GM04504 (cell line): Measurements from ENCODE around the gene TMEM273.
A peak's percentile ranks its signal among the peaks of the same experiment; 100 is the strongest.
"Not testable (repeated sequence)": the region's sequence is repeated elsewhere in the genome, so short reads cannot be mapped to it uniquely, and the experiment has no call there.

ENCODE experiments used
- DNase-seq: peaks from one replicate; pipeline ENCODE4 v3.0.0-alpha.2; 2012; ENCODE audit warnings: low read depth

TMEM273 gene

DNA sequence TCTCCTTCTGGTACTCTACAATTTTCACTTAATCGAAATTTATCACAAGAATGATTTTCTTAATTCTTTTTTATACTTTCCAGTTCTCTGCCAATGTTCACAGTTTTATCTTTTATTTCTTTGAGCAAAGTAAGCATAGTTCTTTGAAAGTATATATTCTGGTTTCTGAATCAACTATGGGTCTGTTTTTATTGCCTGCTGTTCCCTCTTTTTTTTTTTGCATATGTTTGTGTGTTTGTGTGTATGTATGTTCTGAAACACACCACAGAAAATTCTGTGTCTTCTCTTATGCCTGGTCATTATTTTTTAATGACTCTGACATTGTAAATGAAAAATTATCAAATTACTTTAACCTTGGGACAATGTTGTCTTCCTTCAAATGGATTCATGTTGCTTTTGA is 15.9 kb upstream of the TMEM273 start:
- DNase-seq, result no peak

- no peak for DNase-seq
These were observed 14.1 kb upstream of the TMEM273 start for GRCh38 chr10:49202266-49202665.

DNA sequence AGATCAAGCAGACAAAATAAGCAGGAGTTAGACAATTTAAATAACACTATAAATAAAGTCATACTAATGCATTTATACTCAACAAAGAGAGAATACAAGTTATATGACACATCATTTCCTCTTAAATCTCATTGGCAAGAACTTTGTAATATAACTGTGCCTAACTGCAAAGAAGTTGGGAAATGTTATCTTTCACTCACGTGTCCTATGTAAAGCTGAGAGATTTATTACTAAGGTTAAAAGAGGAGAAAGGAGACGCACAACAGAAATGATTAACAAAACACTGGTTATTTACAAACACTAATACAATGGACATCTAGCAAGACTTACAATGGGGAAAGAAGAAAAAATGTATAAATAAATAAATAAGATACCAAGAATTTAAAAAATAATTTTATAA is 12.7 kb upstream of the TMEM273 start:
- no peak for DNase-seq

GRCh38 chr10:49197171-49197570 is 9.0 kb upstream of the TMEM273 start:
- no peak for DNase-seq

DNA sequence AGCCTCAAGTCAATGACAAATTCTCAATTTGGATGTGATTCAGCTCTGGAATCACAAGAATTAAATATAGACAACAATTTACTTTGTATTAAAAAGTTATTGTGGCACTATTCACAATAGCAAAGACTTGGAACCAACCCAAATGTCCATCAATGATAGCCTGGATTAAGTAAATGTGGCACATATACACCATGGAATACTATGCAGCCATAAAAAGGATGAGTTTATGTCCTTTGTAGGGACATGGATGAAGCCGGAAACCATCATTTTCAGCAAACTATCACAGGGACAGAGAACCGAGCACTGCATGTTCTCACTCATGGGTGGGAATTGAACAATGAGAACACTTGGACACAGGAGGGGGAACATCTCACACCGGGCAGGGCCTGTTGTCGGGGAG is 7.7 kb upstream of the TMEM273 start:
- not testable (repeated sequence) for DNase-seq

- DNase-seq, result no peak
These were observed 6.2 kb upstream of the TMEM273 start for GRCh38 chr10:49194212-49194920.

GRCh38 chr10:49191349-49191748 is 3.2 kb upstream of the TMEM273 start:
- no peak for DNase-seq

- DNase-seq, result no peak
These were observed 1.2 kb upstream of the TMEM273 start for GRCh38 chr10:49189422-49189821.

DNA sequence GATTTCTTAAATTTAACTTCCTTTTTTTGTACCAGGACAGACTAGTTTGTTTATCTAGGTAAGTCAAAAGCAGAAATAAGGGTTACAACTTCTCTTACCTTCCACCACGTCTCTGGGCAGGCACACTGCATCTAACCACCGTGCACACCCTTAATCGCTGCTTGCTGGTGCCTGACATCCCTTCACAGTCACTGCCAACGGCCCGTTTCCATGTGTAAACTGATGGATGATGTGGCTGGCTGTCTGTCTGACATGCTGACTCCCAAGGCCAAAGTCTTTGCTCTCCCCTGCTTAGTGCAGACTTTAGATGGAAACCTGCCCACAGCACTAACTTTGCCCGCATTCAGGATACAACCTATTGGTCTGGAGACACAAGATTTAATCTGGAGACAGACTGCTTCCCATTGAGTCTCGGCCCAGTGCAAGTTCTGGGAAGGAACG is 1.1 kb downstream of the TMEM273 start:
- no peak for DNase-seq

- no peak for DNase-seq
These were observed 1.6 kb downstream of the TMEM273 start for GRCh38 chr10:49186613-49187012.

DNA sequence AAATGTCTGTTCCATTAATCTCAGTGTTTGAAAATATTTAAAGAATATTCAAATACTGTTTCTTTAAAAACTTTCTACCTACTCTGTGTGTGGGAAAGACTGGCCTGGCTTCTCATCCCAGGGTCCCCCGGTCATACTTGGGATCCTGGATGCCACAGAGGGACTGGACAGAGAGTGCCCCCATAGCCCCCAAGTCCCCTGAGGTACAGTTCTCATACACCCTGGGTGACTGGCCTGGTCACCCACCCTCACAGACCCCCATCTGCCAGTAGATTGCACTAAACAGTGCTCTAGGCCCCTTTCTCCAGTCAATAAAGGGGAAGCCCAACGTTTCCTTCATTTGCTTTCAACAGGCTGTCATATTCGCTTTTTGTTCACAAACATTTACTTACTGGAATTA is 3.0 kb downstream of the TMEM273 start:
- no peak for DNase-seq

GRCh38 chr10:49184642-49185111 is 3.5 kb downstream of the TMEM273 start:
- no peak for DNase-seq

- DNase-seq, result no peak
These were observed 4.3 kb downstream of the TMEM273 start for GRCh38 chr10:49183596-49184542.

DNA sequence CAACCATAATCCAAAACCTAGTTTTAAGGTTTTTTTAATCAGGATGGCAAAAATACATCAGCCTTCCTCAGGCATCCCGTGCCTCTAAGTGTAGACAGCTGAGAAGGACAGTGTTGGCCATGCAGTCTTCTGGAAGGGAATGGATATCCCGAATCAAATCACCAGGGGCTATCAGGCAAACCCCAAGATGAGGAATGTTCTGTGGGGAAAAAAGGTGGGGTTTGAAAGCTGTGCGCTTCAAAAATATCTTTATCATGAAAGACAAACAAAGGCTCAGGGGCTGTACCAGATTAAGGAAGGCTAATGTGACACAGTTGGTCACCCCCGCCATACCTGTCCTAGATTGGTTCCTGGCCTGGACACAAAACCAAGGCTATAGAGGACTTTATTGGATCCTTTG is 5.4 kb downstream of the TMEM273 start:
- DNase-seq, result no peak

- DNase-seq, result no peak
These were observed 7.7 kb downstream of the TMEM273 start for GRCh38 chr10:49180444-49180860.

GRCh38 chr10:49179699-49180443 is 8.3 kb downstream of the TMEM273 start:
- DNase-seq, result no peak

DNA sequence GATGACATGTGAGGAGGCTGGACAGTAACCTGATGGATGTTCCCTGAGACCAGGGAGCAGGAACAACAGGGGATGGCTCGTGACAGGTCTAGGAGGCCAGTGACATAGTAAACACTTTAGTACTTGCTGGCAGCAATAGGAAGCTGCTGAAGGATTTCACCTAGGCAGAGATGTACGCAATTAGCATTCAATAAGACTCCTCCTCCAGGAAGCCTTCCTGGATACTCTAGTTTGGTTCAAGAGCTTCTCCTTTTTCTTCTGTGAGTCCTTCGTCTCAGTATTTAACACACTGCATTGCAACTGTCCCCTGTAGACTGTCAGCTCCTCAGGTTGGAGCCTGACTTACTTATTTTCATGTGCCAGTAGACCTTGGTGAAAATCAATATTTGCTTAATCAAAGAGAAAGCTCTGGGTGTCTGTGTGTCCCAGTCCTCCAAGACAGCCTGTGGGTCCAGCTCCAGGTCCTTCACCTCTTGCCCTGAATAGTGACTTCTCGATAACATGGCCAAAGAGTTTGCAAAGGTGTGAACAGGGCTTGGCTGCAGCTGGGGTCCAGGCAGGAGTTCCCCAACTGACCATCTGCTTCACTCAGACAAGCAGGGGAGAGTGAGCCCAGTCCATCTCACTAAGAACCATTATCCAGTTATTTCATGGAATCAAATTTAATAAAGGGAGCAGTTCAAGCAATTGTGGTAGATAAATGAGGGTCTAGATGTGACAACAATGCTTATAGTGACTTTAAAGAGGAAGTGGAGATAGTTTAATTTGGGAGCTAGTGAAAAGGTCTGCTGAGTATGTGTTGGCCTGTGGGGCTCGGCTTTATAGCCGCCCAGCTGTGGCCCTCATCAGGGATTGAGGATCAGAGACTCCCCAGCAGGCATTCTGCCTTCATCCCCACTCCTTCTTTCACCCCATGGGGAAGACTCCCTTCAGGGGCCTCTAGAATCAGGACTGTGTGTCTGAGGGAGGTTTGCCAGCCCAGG is 9.4 kb downstream of the TMEM273 start:
- no peak for DNase-seq

DNA sequence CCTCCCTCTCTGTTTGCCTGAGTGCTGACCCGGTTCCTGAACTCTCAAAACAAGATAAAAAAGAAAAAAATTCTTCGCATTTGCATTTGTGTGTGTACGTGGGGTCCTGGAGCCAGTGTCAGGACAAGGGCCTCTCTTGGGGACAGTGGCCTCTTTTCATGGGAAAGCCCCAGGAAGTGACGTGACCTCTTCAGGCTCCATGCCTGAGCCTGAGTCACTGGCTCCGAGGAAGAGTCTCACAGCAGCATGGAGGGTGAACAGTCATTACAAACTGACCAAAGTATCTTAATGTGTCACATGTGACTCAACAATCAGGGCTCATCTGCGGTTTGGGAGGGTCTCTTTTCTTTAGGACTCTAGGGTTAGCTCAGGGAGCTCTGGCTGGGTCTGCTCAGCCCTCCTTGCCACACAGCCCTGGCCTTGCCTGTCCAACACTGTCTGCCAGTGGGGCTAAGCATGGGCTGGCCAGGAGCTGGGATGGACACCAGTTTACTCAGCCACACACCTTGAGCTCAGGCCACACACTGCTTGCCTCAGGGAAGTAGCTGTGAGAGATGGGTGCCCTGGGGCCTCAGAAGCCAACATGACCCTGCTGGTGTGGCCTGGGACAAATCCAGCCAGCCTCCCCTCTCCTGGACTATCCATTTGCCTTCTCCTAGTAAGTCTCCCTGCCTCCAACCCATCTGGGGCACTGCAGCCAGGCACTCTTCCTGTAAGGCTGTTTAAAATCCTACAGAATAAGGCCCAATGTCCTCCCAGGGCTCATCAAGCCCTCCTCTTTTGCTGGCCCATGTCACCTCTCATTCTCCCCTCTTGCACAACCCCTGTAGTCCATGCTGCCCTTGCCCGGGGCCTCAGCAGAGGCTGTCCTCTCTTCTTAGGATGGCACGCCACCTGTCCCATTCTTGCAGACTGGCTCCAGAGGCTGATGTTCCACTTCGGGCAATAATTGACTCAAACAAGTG is 10.5 kb downstream of the TMEM273 start:
- peak; percentile 76 for DNase-seq

GRCh38 chr10:49176310-49177268 is 11.6 kb downstream of the TMEM273 start:
- no peak for DNase-seq
